Upper lobe of right lung (tissue), 1 donor: ENCODE measurements around the gene TMEM106B. TPM values are rescaled to one million over a fixed set of nuclear protein-coding genes. Genes with fewer than 3 reads are reported as not detected.

Experiments
- ATAC-seq: fragments of 200-7000 bp; cut with Tn5 transposase; one replicate; pipeline ENCODE4 v1.9.1; 2020; ENCODE audit warnings: mild to moderate bottlenecking, moderate library complexity
- DNase-seq: peaks from one replicate; pipeline ENCODE4 v3.0.0-alpha.2; 2020
- H3K27ac ChIP-seq: fragments of 200-600 bp; one replicate; pipeline ENCODE4 v1.8.0; 2022
- H3K27me3 ChIP-seq: fragments of 200-600 bp; one replicate; pipeline ENCODE4 v1.8.0; 2022; ENCODE audit warnings: mild to moderate bottlenecking
- H3K36me3 ChIP-seq: fragments of 200-600 bp; one replicate; pipeline ENCODE4 v1.8.0; 2022
- H3K4me1 ChIP-seq: fragments of 200-600 bp; one replicate; pipeline ENCODE4 v1.8.0; 2022
- H3K4me3 ChIP-seq: fragments of 200-600 bp; one replicate; pipeline ENCODE4 v1.8.0; 2022; ENCODE audit warnings: mild to moderate bottlenecking
- H3K9me3 ChIP-seq: fragments of 200-600 bp; one replicate; pipeline ENCODE4 v1.8.0; 2022
- CTCF ChIP-seq: fragments of 200-600 bp; IDR thresholded peaks from one replicate; pipeline ENCODE4 v1.8.0; 2022; ENCODE audit warnings: antibody characterized with exemption
- intact Hi-C: fragments of 100-400 bp; cut with DNase I; formaldehyde crosslinking; loops from one replicate; pipeline ENCODE4 v1.11.0; 2022
- total RNA-seq: library from RNA; stranded (reverse); fragmentation: NEBNext Ultra II Directional; extraction: Animal tissue kit (Norgen Biotek cat#: 25700); gene quantifications from one replicate; pipeline ENCODE4 v1.2.1, GENCODE V29; 2021
- donor health status: DM: no; HTN: yes; CAD: no; lungs with severe emphysema.

TMEM106B gene
- total RNA-seq, 1 donor from 2014 or later = 37.5 TPM

- Histone ChIP-seq H3K27ac (no peak overlapping the region), H3K36me3 (no peaks in the 10 kb centered on the region), H3K4me3 (no peak overlapping the region), H3K4me1 (no peaks in the 10 kb centered on the region), H3K9me3 (no peaks in the 10 kb centered on the region), H3K27me3 (no peaks in the 10 kb centered on the region)
- no peak for TF ChIP-seq CTCF
- DNase-seq = no peak
- intact Hi-C loops = no loop called here
- ATAC-seq = no peak
Observed at GRCh38 chr7:12244694-12245093, 33.6 kb downstream of the TMEM106B start.

DNA sequence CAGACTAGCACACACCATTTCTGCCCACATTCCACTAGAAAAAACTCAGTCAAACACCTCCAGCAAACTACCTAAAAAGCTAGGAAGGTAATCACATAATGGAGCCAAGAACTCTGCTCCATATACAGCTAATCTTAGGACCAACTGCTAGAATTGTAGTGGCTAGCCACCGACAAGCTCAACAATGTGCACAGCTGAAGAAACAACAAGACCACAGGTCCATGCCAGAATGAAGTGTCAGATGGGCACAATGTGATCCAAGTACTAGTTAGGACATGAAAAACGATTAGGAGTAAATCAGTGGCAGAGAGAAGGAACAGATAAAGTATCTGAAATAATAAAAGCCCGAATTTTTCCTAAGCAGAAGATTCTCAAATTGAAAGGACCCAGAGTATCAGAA lies 38.6 kb downstream of the TMEM106B start:
- Histone ChIP-seq H3K4me3 (no peak overlapping the region), H3K4me1 (no peaks in the 10 kb centered on the region), H3K36me3 (no peaks in the 10 kb centered on the region), H3K27me3 (no peaks in the 10 kb centered on the region), H3K9me3 (no peaks in the 10 kb centered on the region), H3K27ac (no peak overlapping the region)
- intact Hi-C loops = no loop called here
- TF ChIP-seq CTCF = no peak
- ATAC-seq (no peak), DNase-seq (no peak)

GRCh38 chr7:12250232-12250631 lies 39.1 kb downstream of the TMEM106B start:
- Histone ChIP-seq H3K4me1 (no peaks in the 10 kb centered on the region), H3K9me3 (no peaks in the 10 kb centered on the region), H3K27me3 (no peaks in the 10 kb centered on the region), H3K4me3 (no peak overlapping the region), H3K36me3 (no peaks in the 10 kb centered on the region), H3K27ac (no peak overlapping the region)
- ATAC-seq = no peak
- no peak for TF ChIP-seq CTCF
- DNase-seq = no peak
- intact Hi-C loops = no loop called here

- H3K9me3 ChIP-seq = no peaks in the 10 kb centered on the region
- no peak for TF ChIP-seq CTCF
- intact Hi-C loops = no loop called here
- H3K36me3 ChIP-seq = no peaks in the 10 kb centered on the region
- no peaks in the 10 kb centered on the region for H3K27me3 ChIP-seq
- H3K4me1 ChIP-seq = peaks cover 3% of the 10 kb centered on the region
- H3K4me3 ChIP-seq = no peak overlapping the region
- H3K27ac ChIP-seq = no peak overlapping the region
- DNase-seq (no peak), ATAC-seq (no peak)
Observed at GRCh38 chr7:12256090-12256489, 45.0 kb downstream of the TMEM106B start.

DNA sequence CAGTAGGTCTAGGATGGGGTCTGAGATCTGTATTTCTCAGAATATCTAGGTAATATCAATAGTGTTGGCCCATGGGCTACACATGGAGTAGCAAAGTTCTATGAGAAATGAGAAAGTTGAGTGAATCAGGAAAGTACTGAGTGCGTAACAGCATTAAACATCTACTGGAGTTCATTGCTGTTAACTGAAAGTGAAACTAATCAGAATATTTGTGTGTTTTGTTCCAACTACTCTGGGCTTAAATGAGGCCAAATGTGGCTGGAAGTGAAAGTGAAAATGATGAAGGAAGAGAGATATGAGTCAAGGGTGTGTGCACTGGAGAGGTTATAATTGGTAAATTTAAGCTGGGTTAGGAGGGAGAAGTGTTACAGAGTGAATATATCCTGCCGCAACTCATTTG lies 46.5 kb downstream of the TMEM106B start:
- H3K27me3 ChIP-seq = no peaks in the 10 kb centered on the region
- H3K36me3 ChIP-seq = no peaks in the 10 kb centered on the region
- H3K9me3 ChIP-seq = no peaks in the 10 kb centered on the region
- no peak overlapping the region for H3K4me3 ChIP-seq
- no peak for TF ChIP-seq CTCF
- intact Hi-C loops = no loop called here
- peak; percentile 89 for ATAC-seq
- no peak for DNase-seq
- H3K27ac ChIP-seq = no peak overlapping the region
- H3K4me1 ChIP-seq = peaks cover 3% of the 10 kb centered on the region

DNA sequence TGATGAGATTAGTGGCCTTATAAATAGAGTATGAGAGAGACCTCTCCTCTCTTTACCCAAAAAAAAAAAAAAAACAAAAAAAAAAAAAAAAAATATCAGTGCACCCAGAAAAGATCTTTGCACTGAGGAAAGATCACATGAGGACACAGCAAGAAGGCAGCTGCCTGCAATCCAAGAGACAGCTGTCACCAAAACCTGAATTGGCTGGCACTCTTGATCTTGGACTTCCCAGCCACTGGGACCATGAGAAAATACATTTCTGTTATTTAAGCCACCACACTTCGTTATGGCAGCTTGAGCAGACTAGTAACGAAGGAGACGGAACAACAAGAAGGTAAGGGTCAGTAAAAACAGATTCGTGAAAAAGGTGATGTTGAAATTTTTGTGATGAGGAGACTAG lies 47.0 kb downstream of the TMEM106B start:
- H3K36me3 ChIP-seq = no peaks in the 10 kb centered on the region
- H3K27ac ChIP-seq = no peak overlapping the region
- H3K4me1 ChIP-seq = peaks cover 3% of the 10 kb centered on the region
- DNase-seq (no peak), ATAC-seq (no peak)
- no peaks in the 10 kb centered on the region for H3K27me3 ChIP-seq
- no peaks in the 10 kb centered on the region for H3K9me3 ChIP-seq
- intact Hi-C loops = no loop called here
- no peak overlapping the region for H3K4me3 ChIP-seq
- TF ChIP-seq CTCF = no peak
